H9 (cell line): ENCODE results near the gene CDC14C. TPM values are rescaled to one million over a fixed set of nuclear protein-coding genes. Genes with fewer than 3 reads are reported as not detected.

Experiments used
- DNase-seq: peaks from one replicate; pipeline ENCODE4 v3.0.0-alpha.2; 2017
- H2AFZ ChIP-seq: one replicate; pipeline ENCODE4 v1.6.1; 2013; ENCODE audit warnings: mild to moderate bottlenecking, low read length, control low read depth, moderate library complexity
- H2AK5ac ChIP-seq: 2 replicates; pipeline ENCODE4 v1.6.1; 2013; ENCODE audit warnings: low read length, control low read depth, mixed read lengths; ENCODE audit not compliant: insufficient read length
- H2BK120ac ChIP-seq: one replicate; pipeline ENCODE4 v1.6.1; 2013; ENCODE audit warnings: low read depth, mild to moderate bottlenecking, low read length, control low read depth, inconsistent platforms; ENCODE audit not compliant: poor library complexity, severe bottlenecking
- H2BK12ac ChIP-seq: 2 replicates; pipeline ENCODE4 v1.6.1; 2013; ENCODE audit warnings: low read length, control low read depth, mixed read lengths, low read depth; ENCODE audit not compliant: insufficient read length
- H2BK15ac ChIP-seq: 2 replicates; pipeline ENCODE4 v1.6.1; 2013; ENCODE audit warnings: low read depth, low read length, control low read depth
- H2BK20ac ChIP-seq: one replicate; pipeline ENCODE4 v1.6.1; 2013; ENCODE audit warnings: low read depth, mild to moderate bottlenecking, low read length, control low read depth, inconsistent platforms; ENCODE audit not compliant: poor library complexity, severe bottlenecking
- H2BK5ac ChIP-seq: 2 replicates; pipeline ENCODE4 v1.6.1; 2013; ENCODE audit warnings: low read length, control low read depth, mixed read lengths; ENCODE audit not compliant: insufficient read length
- H3K14ac ChIP-seq: 2 replicates; pipeline ENCODE4 v1.6.1; 2013; ENCODE audit warnings: low read length, control low read depth; ENCODE audit not compliant: insufficient read depth
- H3K18ac ChIP-seq: 2 replicates; pipeline ENCODE4 v1.6.1; 2013; ENCODE audit warnings: low read depth, mild to moderate bottlenecking, mixed read lengths, low read length, control low read depth; ENCODE audit not compliant: insufficient read length
- H3K23ac ChIP-seq: 2 replicates; pipeline ENCODE4 v1.6.1; 2013; ENCODE audit warnings: low read length, control low read depth, mixed read lengths, low read depth; ENCODE audit not compliant: insufficient read length
- H3K23me2 ChIP-seq: 2 replicates; pipeline ENCODE4 v1.6.1; 2013; ENCODE audit warnings: low read depth, mild to moderate bottlenecking, mixed read lengths, low read length, control low read depth; ENCODE audit not compliant: insufficient read length, poor library complexity, severe bottlenecking
- H3K27ac ChIP-seq: 2 replicates; pipeline ENCODE4 v1.5.1; 2013; ENCODE audit warnings: low read length, control low read depth, mixed read lengths, low read depth; ENCODE audit not compliant: insufficient read length
- H3K27me3 ChIP-seq: 2 replicates; pipeline ENCODE4 v1.6.1; 2013; ENCODE audit warnings: low read length, control low read depth, inconsistent platforms; ENCODE audit not compliant: insufficient read depth
- H3K4ac ChIP-seq: 2 replicates; pipeline ENCODE4 v1.6.1; 2013; ENCODE audit warnings: low read depth, mild to moderate bottlenecking, control low read depth, inconsistent platforms, low read length, moderate library complexity
- H3K4me1 ChIP-seq: 2 replicates; pipeline ENCODE4 v1.6.1; 2013; ENCODE audit warnings: low read length, control low read depth, inconsistent platforms; ENCODE audit not compliant: insufficient read depth
- H3K4me2 ChIP-seq: 2 replicates; pipeline ENCODE4 v1.6.1; 2013; ENCODE audit warnings: low read length, control low read depth, mixed read lengths; ENCODE audit not compliant: insufficient read length, insufficient read depth
- H3K56ac ChIP-seq: 2 replicates; pipeline ENCODE4 v1.6.1; 2013; ENCODE audit warnings: low read depth, mild to moderate bottlenecking, mixed read lengths, low read length, control low read depth; ENCODE audit not compliant: insufficient read length
- H3K79me1 ChIP-seq: 2 replicates; pipeline ENCODE4 v1.6.1; 2013; ENCODE audit warnings: low read depth, mild to moderate bottlenecking, moderate library complexity, low read length, control low read depth, inconsistent platforms; ENCODE audit not compliant: insufficient read depth, poor library complexity, severe bottlenecking
- H3K79me2 ChIP-seq: 2 replicates; pipeline ENCODE4 v1.6.1; 2013; ENCODE audit warnings: low read length, control low read depth, inconsistent platforms; ENCODE audit not compliant: insufficient read depth
- H3K9ac ChIP-seq: 2 replicates; pipeline ENCODE4 v1.6.1; 2013; ENCODE audit warnings: low read length, control low read depth, mixed read lengths; ENCODE audit not compliant: insufficient read length; ENCODE audit errors: extremely low read depth
- H3K9me3 ChIP-seq: one replicate; pipeline ENCODE4 v1.6.1; 2013; ENCODE audit warnings: low read depth, low read length, inconsistent platforms; ENCODE audit not compliant: control insufficient read depth
- H3T11ph ChIP-seq: one replicate; pipeline ENCODE4 v1.6.1; 2013; ENCODE audit warnings: mild to moderate bottlenecking, low read length, control low read depth, inconsistent platforms
- H4K20me1 ChIP-seq: one replicate; pipeline ENCODE4 v1.6.1; 2013; ENCODE audit not compliant: control insufficient read depth, insufficient read length, insufficient read depth
- H4K5ac ChIP-seq: 2 replicates; pipeline ENCODE4 v1.6.1; 2013; ENCODE audit warnings: low read depth, mild to moderate bottlenecking, mixed read lengths, low read length, control low read depth; ENCODE audit not compliant: insufficient read length
- H4K8ac ChIP-seq: replicated peaks from 2 replicates; pipeline ENCODE4 v1.6.1; 2013; ENCODE audit warnings: low read length, control low read depth, mixed read lengths, low read depth; ENCODE audit not compliant: insufficient read length
- H4K91ac ChIP-seq: 2 replicates; pipeline ENCODE4 v1.6.1; 2013; ENCODE audit warnings: low read depth, mild to moderate bottlenecking, moderate library complexity, mixed read lengths, low read length, control low read depth; ENCODE audit not compliant: insufficient read length
- H3K27ac Mint-ChIP-seq, 3 experiments: 2 replicates in 2 of 3; 3 replicates in 1 of 3; pipeline ENCODE4 v1.8.0; 2020 to 2021; ENCODE audit warnings: mixed read lengths in 3 of 3, mild to moderate bottlenecking in 1 of 3, moderate library complexity in 1 of 3
- H3K27me3 Mint-ChIP-seq: 2 replicates; pipeline ENCODE4 v1.8.0; 2021; ENCODE audit warnings: low read depth, mild to moderate bottlenecking, moderate library complexity, mixed read lengths
- H3K36me3 Mint-ChIP-seq, 3 experiments: 2 replicates in 2 of 3; 3 replicates in 1 of 3; pipeline ENCODE4 v1.8.0; 2020 to 2021; ENCODE audit warnings: low read depth in 3 of 3, mixed read lengths in 3 of 3; ENCODE audit not compliant: insufficient read depth in 1 of 3
- H3K4me1 Mint-ChIP-seq, 2 experiments: 2 replicates each; pipeline ENCODE4 v1.8.0; 2020; ENCODE audit warnings: mixed read lengths in 2 of 2
- H3K4me3 Mint-ChIP-seq, 2 experiments: 2 replicates in 1 of 2; 3 replicates in 1 of 2; pipeline ENCODE4 v1.8.0; 2020 to 2021; ENCODE audit warnings: mild to moderate bottlenecking in 2 of 2, mixed read lengths in 2 of 2, moderate library complexity in 1 of 2
- H3K9me3 Mint-ChIP-seq, 2 experiments: 2 replicates in 1 of 2; 3 replicates in 1 of 2; pipeline ENCODE4 v1.8.0; 2020; ENCODE audit warnings: mild to moderate bottlenecking in 2 of 2, mixed read lengths in 2 of 2, moderate library complexity in 1 of 2
- CTCF ChIP-seq: fragments of 200-600 bp; sonication (generic); conservative IDR thresholded peaks from 3 replicates; pipeline ENCODE4 v1.8.0; 2021; ENCODE audit warnings: antibody characterized with exemption, mild to moderate bottlenecking
- WGBS: extraction: QIAGEN DNeasy Blood & Tissue Kit; methylation state at CpG from one replicate; pipeline ENCODE4 v1.1.7; 2013; ENCODE audit warnings: missing lambda C conversion rate, low lambda C conversion rate, mixed read lengths; ENCODE audit not compliant: insufficient read length; ENCODE audit errors: extremely low coverage; 5-methylcytosine and 5-hydroxymethylcytosine counted together
- total RNA-seq: library from RNA; stranded (reverse); gene quantifications from 2 replicates; pipeline ENCODE4 v1.2.1, GENCODE V29; 2021

Gene CDC14C
- total RNA-seq, 1 experiment from 2014 or later = not detected

GRCh38 chr7:48887500-48887899 is 36.8 kb upstream of the CDC14C start:
- Histone ChIP-seq H3K56ac (no peak overlapping the region), H3K9ac (no peak overlapping the region), H2BK20ac (no peak overlapping the region), H2BK15ac (no peak overlapping the region), H2BK120ac (no peak overlapping the region), H2AK5ac (no peak overlapping the region), H2BK12ac (no peak overlapping the region), H3K27ac (no peak overlapping the region), H3K4me2 (no peak overlapping the region), H4K5ac (no peak overlapping the region), H4K20me1 (no peaks in the 10 kb centered on the region), H3K4me1 (no peaks in the 10 kb centered on the region), H3K27me3 (no peaks in the 10 kb centered on the region), H3K4ac (no peak overlapping the region), H3K79me2 (no peaks in the 10 kb centered on the region), H4K91ac (no peak overlapping the region), H2BK5ac (no peak overlapping the region), H3K14ac (no peak overlapping the region), H4K8ac (no peak overlapping the region), H3T11ph (no peak overlapping the region), H2AFZ (no peak overlapping the region), H3K18ac (no peak overlapping the region), H3K23me2 (no peaks in the 10 kb centered on the region), H3K79me1 (no peaks in the 10 kb centered on the region), H3K9me3 (no peaks in the 10 kb centered on the region), H3K23ac (no peak overlapping the region)
- H3K27ac Mint-ChIP-seq = no peak overlapping the region
- H3K36me3 Mint-ChIP-seq = peaks cover 4 to 21% (median 5%) of the 10 kb centered on the region in 3 experiments; a peak in 5 of 7 replicates
- TF ChIP-seq CTCF = no peak
- H3K4me1 Mint-ChIP-seq = no peaks in the 10 kb centered on the region
- no peaks in the 10 kb centered on the region for H3K27me3 Mint-ChIP-seq
- DNase-seq = no peak
- WGBS = no CpG with 5 or more reads among the region's 2 CpGs
- H3K4me3 Mint-ChIP-seq = no peak overlapping the region
- peaks cover 17 to 31% of the 10 kb centered on the region in 2 experiments for H3K9me3 Mint-ChIP-seq
